Adrenal gland (tissue), 5 donors: ENCODE data around the gene TLK2.
"Not testable (repeated sequence)": the region's sequence is repeated elsewhere in the genome, so short reads cannot be mapped to it uniquely, and the experiment has no call there.

Experiments used
- POLR2A ChIP-seq, 2 donors: fragments of 450-650 bp; IDR thresholded peaks; one replicate each; pipeline ENCODE4 v1.6.1; 2017; ENCODE audit warnings: antibody characterized with exemption in 2 of 2, mild to moderate bottlenecking in 2 of 2, moderate library complexity in 1 of 2
- TF ChIP-seq, protein P1 (sequence below), 6 experiments: fragments of 450-650 bp in 4 of 6; fragments of 200-600 bp in 2 of 6; sonication (generic) in 1 of 6; IDR thresholded peaks; 1 replicate in 5 of 6; 2 replicates in 1 of 6; pipeline versions ENCODE4 v1.5.1 to v1.8.0; 2016 to 2021; ENCODE audit warnings: antibody characterized with exemption in 6 of 6, mild to moderate bottlenecking in 2 of 6, moderate library complexity in 1 of 6
- donor health status: DM: no; HTN: no; CAD: no.

- TF ChIP-seq, protein P1, sequence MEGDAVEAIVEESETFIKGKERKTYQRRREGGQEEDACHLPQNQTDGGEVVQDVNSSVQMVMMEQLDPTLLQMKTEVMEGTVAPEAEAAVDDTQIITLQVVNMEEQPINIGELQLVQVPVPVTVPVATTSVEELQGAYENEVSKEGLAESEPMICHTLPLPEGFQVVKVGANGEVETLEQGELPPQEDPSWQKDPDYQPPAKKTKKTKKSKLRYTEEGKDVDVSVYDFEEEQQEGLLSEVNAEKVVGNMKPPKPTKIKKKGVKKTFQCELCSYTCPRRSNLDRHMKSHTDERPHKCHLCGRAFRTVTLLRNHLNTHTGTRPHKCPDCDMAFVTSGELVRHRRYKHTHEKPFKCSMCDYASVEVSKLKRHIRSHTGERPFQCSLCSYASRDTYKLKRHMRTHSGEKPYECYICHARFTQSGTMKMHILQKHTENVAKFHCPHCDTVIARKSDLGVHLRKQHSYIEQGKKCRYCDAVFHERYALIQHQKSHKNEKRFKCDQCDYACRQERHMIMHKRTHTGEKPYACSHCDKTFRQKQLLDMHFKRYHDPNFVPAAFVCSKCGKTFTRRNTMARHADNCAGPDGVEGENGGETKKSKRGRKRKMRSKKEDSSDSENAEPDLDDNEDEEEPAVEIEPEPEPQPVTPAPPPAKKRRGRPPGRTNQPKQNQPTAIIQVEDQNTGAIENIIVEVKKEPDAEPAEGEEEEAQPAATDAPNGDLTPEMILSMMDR (IDR thresholded peaks at IDR 0.05), result not testable (repeated sequence)
- TF ChIP-seq POLR2A (IDR thresholded peaks at IDR 0.05), result not testable (repeated sequence)
These were observed 3.9 kb downstream of the TLK2 start for GRCh38 chr17:62482553-62482952.
